Central memory CD8-positive, alpha-beta T cell (primary cell): ENCODE results near the gene SLC34A3.

Source experiments
- ATAC-seq: fragments of 150-1000 bp; cut with Tn5 transposase; replicated peaks from 2 replicates; pipeline ENCODE4 v1.10.0; 2022; ENCODE audit warnings: mild to moderate bottlenecking, moderate FRiP score, moderate number of reproducible peaks; ENCODE audit not compliant: poor library complexity, severe bottlenecking; ENCODE audit errors: extremely low read depth
- DNase-seq, 2 donors: peaks; one replicate each; pipeline ENCODE4 v3.0.0; 2021; ENCODE audit warnings: low spot score in 2 of 2
- H3K27ac Mint-ChIP-seq: one replicate; pipeline ENCODE4 v1.8.0; 2022; ENCODE audit warnings: low read depth, mild to moderate bottlenecking, moderate library complexity, mixed read lengths
- H3K27me3 Mint-ChIP-seq: one replicate; pipeline ENCODE4 v1.8.0; 2022; ENCODE audit warnings: mixed read lengths
- H3K36me3 Mint-ChIP-seq: one replicate; pipeline ENCODE4 v1.8.0; 2022; ENCODE audit warnings: mild to moderate bottlenecking, moderate library complexity, mixed read lengths; ENCODE audit not compliant: insufficient read depth
- H3K4me1 Mint-ChIP-seq: one replicate; pipeline ENCODE4 v1.8.0; 2022; ENCODE audit warnings: mixed read lengths
- H3K4me3 Mint-ChIP-seq: one replicate; pipeline ENCODE4 v1.8.0; 2022; ENCODE audit warnings: mild to moderate bottlenecking, moderate library complexity, mixed read lengths
- H3K9me3 Mint-ChIP-seq: one replicate; pipeline ENCODE4 v1.8.0; 2022; ENCODE audit warnings: mixed read lengths

Gene SLC34A3

GRCh38 chr9:137224830-137225694 lies 5.6 kb upstream of the SLC34A3 start, which contains the start of gene CYSRT1:
TSS of gene CYSRT1 (plus strand) at chr9:137225174. CDS start at chr9:137225622, 448 bp downstream.
- no peaks in the 10 kb centered on the region for H3K9me3 Mint-ChIP-seq
- H3K36me3 Mint-ChIP-seq: peaks cover 6% of the 10 kb centered on the region
- peak within 1 kb of the TSS; percentile 25 for H3K27ac Mint-ChIP-seq
- peaks cover 6% of the 10 kb centered on the region for H3K4me1 Mint-ChIP-seq
- H3K27me3 Mint-ChIP-seq: peaks cover 9% of the 10 kb centered on the region
- H3K4me3 Mint-ChIP-seq: peak within 1 kb of the TSS; percentile 74
- ATAC-seq (no peak), DNase-seq (no peak)

DNA sequence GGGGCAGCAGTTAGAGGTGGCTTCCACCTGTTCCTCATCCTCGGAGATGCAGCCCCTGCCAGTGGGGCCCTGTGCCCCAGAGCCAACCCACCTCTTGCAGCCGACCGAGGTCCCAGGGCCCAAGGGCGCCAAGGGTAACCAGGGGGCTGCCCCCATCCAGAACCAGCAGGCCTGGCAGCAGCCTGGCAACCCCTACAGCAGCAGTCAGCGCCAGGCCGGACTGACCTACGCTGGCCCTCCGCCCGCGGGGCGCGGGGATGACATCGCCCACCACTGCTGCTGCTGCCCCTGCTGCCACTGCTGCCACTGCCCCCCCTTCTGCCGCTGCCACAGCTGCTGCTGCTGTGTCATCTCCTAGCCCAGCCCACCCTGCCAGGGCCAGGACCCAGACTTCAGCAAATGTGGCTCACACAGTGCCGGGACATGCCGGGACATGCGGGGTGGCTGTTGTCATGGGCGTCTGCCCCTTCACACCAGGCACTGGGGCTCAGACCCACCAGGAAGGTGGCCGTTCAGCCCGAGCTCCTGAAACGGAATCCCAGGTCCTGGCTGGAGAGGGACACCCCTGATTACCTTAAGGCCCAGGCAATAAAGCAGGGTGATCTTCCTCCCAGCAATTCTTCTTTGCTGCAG lies 4.9 kb upstream of the SLC34A3 start:
- no peaks in the 10 kb centered on the region for H3K9me3 Mint-ChIP-seq
- peaks cover 6% of the 10 kb centered on the region for H3K4me1 Mint-ChIP-seq
- H3K27me3 Mint-ChIP-seq: peaks cover 9% of the 10 kb centered on the region
- H3K27ac Mint-ChIP-seq: no peak overlapping the region
- no peak overlapping the region for H3K4me3 Mint-ChIP-seq
- DNase-seq (no peak), ATAC-seq (no peak)
- H3K36me3 Mint-ChIP-seq: peaks cover 6% of the 10 kb centered on the region

- Mint-ChIP-seq H3K27ac (no peak overlapping the region), H3K27me3 (peaks cover 9% of the 10 kb centered on the region), H3K36me3 (peaks cover 6% of the 10 kb centered on the region), H3K4me1 (peaks cover 6% of the 10 kb centered on the region), H3K4me3 (no peak overlapping the region), H3K9me3 (no peaks in the 10 kb centered on the region)
- DNase-seq (no peak), ATAC-seq (no peak)
Measured at GRCh38 chr9:137226338-137227053, 4.2 kb upstream of the SLC34A3 start.

GRCh38 chr9:137227054-137227852 lies 3.4 kb upstream of the SLC34A3 start, which contains the start of gene RNF224:
TSS of gene RNF224 (plus strand) at chr9:137227502. CDS start at chr9:137228336, 834 bp downstream.
- DNase-seq (peak; percentile 71 to 76), ATAC-seq (peak; percentile 41)
- H3K36me3 Mint-ChIP-seq: peaks cover 6% of the 10 kb centered on the region
- H3K27me3 Mint-ChIP-seq: peaks cover 9% of the 10 kb centered on the region
- no peak within 1 kb of the TSS for H3K4me3 Mint-ChIP-seq
- peaks cover 6% of the 10 kb centered on the region for H3K4me1 Mint-ChIP-seq
- no peak within 1 kb of the TSS for H3K27ac Mint-ChIP-seq
- no peaks in the 10 kb centered on the region for H3K9me3 Mint-ChIP-seq

DNA sequence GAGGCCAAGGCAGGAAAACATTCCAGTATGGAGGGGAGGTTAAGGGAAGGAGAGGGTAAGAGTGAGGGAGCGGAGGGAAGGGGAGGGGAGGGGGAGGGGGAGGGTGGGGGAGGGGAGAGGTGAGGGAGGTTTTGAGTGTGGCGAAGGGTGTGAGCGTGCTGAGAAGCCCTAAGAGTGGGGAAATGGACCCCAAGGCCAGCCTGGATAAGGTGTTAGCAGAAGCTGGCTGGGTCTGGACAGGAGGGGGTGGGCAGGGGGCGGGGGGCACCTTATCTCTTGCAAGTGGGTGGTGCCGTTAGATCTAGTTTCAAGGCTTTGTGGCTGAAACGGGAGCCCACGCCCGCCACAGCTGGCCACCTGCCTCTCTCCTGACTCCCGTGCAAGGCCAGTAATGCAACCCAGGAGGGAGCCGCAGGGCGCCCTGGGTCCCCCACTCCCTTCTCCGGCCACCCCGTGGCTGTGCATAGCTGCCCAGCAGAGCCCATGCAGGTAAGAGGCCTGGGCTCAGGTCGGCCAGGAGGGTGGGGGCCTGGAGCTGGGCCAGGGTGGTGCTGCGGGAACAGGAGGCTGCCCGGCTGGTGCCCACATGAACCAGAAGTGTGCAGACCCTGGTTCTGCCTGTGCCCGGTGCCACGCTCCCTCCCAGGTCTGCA lies 2.7 kb upstream of the SLC34A3 start:
- no peak for DNase-seq
- Mint-ChIP-seq H3K27ac (no peak overlapping the region), H3K4me1 (peaks cover 6% of the 10 kb centered on the region), H3K27me3 (peaks cover 9% of the 10 kb centered on the region), H3K36me3 (peaks cover 3% of the 10 kb centered on the region), H3K9me3 (no peaks in the 10 kb centered on the region), H3K4me3 (no peak overlapping the region)
- ATAC-seq: no peak

- H3K36me3 Mint-ChIP-seq: peaks cover 1% of the 10 kb centered on the region
- peaks cover 6% of the 10 kb centered on the region for H3K4me1 Mint-ChIP-seq
- peaks cover 9% of the 10 kb centered on the region for H3K27me3 Mint-ChIP-seq
- H3K27ac Mint-ChIP-seq: no peak overlapping the region
- ATAC-seq: no peak
- H3K4me3 Mint-ChIP-seq: no peak overlapping the region
- DNase-seq: no peak
- no peaks in the 10 kb centered on the region for H3K9me3 Mint-ChIP-seq
Measured at GRCh38 chr9:137228506-137228967, 2.2 kb upstream of the SLC34A3 start.

- no peak overlapping the region for H3K4me3 Mint-ChIP-seq
- H3K4me1 Mint-ChIP-seq: peaks cover 6% of the 10 kb centered on the region
- H3K27me3 Mint-ChIP-seq: peaks cover 9% of the 10 kb centered on the region
- DNase-seq (no peak), ATAC-seq (no peak)
- H3K27ac Mint-ChIP-seq: no peak overlapping the region
- H3K9me3 Mint-ChIP-seq: no peaks in the 10 kb centered on the region
- H3K36me3 Mint-ChIP-seq: peaks cover 1% of the 10 kb centered on the region
Measured at GRCh38 chr9:137228968-137229896, 1.5 kb upstream of the SLC34A3 start.

GRCh38 chr9:137229903-137230704 lies 597 bp upstream of the SLC34A3 start:
- Mint-ChIP-seq H3K27me3 (peaks cover 15% of the 10 kb centered on the region), H3K4me3 (no peak overlapping the region), H3K9me3 (no peaks in the 10 kb centered on the region), H3K36me3 (peaks cover 1% of the 10 kb centered on the region), H3K4me1 (peaks cover 6% of the 10 kb centered on the region), H3K27ac (no peak overlapping the region)
- no peak for DNase-seq
- ATAC-seq: no peak

DNA sequence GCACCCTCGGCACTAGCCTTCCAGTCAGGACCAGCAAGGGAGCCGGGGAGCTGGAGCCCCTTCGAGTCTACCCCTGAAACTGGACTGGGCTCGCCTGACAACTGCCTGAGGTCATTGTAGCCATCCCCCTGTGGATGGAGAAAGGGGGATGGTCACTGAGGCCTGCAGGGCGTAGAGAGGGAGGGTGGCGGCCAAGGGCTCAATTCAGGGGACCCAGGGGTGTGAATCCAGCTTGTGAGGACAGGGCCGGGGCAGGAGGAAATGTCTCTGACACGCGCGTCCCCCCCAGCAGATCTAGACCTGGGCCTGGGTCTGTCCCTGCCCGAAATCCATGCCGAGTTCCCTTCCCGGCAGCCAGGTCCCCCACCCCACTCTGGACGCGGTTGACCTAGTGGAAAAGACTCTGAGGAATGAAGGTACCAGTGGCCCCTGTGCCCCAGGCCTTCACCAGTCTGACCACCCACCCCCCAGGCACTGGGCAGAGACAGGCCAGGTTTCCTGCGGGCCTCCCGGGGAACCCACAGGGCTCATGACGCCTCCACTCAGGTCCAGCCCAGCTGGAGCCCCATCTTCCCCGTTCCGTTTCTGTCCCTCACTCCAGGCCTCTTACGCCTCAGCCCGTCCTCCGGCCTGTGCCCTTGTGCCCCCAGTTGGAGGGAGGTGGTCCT lies 805 bp downstream of the SLC34A3 start:
- H3K4me3 Mint-ChIP-seq: no peak overlapping the region
- no peak overlapping the region for H3K27ac Mint-ChIP-seq
- H3K36me3 Mint-ChIP-seq: peaks cover 1% of the 10 kb centered on the region
- no peak for DNase-seq
- H3K9me3 Mint-ChIP-seq: no peaks in the 10 kb centered on the region
- H3K4me1 Mint-ChIP-seq: peaks cover 6% of the 10 kb centered on the region
- ATAC-seq: no peak
- H3K27me3 Mint-ChIP-seq: peaks cover 17% of the 10 kb centered on the region

DNA sequence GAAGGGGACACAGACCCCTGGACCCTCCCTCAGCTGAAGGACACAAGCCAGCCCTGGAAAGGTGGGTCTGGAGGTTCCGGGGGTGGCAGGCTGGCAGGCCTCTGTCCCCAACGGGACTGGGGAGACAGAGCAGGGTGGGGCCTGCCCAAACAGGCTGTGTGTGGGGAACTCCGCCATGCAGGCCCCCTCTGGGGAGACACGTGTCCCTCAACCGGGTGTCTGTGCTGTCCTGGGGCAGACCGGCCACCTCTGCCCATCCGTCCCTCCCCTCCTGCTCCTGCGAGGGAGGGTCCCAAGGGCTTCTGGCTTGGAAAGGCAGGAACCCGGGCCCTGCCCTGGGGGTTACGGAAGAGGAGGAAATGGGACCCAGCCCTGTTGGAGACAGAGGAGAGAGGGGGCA lies 1.4 kb downstream of the SLC34A3 start:
- Mint-ChIP-seq H3K9me3 (no peaks in the 10 kb centered on the region), H3K27ac (no peak overlapping the region), H3K36me3 (peaks cover 1% of the 10 kb centered on the region), H3K4me1 (peaks cover 6% of the 10 kb centered on the region), H3K27me3 (peaks cover 17% of the 10 kb centered on the region), H3K4me3 (no peak overlapping the region)
- DNase-seq (no peak), ATAC-seq (no peak)
